Activated effector memory CD4-positive, alpha-beta T cell treated with anti-CD3 and anti-CD28 coated beads, Interleukin-2, amount 50 U/mL, for 16 hours (primary cell): ENCODE measurements around the gene SLIT3.
A peak's percentile ranks its signal among the peaks of the same experiment; 100 is the strongest.

Source experiments
- DNase-seq: peaks from one replicate; pipeline ENCODE4 v3.0.0-alpha.2; 2020

The SLIT3 gene

DNA sequence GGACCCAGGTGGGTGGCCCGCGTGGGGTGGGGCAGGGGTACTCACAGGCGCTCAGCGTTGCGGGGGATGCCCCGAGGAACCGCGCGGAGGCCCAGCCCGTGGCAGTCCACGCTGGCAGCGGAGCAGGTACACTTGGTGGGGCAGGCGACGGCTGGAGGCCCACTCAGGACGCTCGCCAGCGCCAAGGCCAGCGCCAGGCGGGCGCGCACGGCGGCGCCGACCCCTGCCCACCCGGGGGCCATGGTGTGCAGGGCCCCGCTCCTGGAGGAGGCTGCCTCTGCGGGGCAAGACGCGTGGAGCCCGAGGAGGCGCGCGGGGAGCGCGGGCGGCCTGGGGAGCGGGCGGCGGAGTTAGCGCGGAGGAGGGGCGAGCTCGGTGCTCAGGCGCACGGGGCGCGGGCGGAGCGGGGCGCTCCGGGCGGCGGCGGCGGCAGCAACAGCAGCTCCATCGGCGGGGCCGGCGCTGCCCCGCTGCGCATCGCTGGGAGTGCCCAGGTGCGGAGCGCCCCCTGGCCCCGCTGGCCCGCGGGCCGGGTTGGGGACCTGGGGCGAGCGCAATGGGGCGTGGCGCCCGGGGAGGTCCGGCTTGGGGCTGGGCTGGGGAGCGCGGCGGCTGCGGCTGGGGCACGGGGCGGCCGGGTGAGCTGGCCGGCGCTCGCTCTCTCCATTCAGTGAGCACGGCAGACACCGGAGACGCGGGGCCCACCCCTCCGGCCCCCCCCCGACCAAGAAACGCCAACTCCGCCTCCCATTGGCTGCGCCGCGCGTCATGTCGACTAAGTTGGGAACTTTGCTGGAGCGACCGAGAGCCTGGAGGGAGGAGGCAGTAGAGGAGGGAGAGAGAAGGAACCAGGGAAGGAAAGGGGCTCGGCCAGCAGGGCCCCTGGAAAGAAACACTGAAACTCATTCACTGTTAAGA lies at the start of gene SLIT3:
SLIT3 (minus strand) TSS at position 672 of the 918 bp plus-strand sequence; CDS start at position 242, 430 bp downstream.
- no peak for DNase-seq

GRCh38 chr5:169350016-169350415 lies 49.1 kb upstream of the SLIT3 start:
- DNase-seq: no peak

DNA sequence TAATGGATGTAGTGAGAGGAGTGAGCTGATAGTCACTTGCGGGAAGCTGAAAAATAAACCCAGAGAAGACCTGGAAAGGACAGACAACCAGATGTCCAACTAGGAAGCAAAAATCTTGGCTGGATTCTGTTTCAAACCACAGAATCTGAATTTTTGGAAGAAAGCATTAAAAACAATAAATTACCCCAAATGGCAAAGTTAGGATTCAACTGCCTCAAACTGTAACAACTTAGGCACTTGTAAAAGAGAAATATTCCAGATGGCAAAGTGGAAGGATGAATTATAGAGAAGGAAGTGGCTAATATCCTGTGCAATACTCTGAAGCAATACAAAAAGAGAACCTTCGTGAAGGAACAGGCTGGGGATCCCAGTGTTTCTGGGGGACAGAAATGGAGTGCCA lies 46.8 kb upstream of the SLIT3 start:
- no peak for DNase-seq

DNA sequence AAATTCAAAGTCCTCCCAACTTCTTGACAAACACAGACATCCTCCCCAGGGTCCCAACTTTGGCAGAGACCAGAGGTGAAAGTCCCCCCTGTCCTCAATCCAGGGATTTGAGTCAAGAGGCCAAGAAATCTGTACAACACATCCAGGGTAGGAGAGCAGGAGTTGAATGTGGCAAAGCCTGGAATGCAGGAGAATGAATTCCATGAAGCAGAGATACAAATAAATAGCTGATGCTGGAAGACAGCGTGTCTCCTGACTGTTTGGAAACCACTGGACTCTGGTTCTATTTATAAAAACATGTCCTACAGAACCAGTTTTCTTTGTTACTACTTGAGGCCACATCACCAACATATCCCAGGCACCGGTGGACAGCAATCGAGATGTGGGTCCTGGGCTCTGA lies 43.7 kb upstream of the SLIT3 start:
- no peak for DNase-seq

DNA sequence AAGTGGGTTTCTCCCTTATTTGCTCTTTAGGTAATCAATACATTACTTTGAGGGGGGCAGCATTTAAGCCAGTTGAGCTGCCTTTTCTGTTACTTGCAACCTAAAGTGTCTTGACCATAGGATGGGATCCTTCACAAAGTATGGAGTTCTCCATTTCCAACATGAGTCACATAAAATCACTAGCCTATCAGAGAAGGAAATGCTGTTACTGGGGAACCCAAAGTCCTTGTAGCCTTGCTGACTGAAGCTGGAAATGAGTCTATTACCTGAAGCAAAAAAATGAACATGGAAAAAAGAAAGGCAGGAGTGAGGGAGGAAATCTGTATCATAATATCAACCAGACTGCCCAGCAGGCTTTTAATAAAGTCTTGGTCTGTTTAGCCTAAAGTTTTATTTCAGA lies 42.8 kb upstream of the SLIT3 start:
- no peak for DNase-seq

DNA sequence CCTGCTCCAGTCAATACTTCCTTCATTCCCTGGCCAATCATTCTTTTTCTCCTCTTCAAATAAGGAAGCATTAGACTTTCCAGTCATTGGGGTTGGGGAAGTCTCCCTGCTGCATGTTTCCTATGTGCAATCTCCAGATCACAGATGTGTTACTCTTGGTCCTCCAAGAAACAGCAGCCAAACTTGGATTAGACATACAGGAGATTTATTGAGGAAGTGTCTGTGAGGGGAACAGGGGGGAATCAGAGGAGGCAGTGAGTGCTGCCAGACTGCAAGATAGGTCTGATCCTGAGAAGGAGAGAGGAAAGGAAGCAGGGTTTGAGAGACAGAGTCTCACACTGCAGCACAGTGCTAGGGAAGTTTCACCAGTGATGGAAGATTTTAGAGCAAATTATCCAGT lies 40.6 kb upstream of the SLIT3 start:
- DNase-seq: no peak

- DNase-seq: no peak
Measured at GRCh38 chr5:169339869-169340268, 38.9 kb upstream of the SLIT3 start.

GRCh38 chr5:169336242-169336641 lies 35.3 kb upstream of the SLIT3 start:
- DNase-seq: no peak

- no peak for DNase-seq
Measured at GRCh38 chr5:169335806-169336205, 34.9 kb upstream of the SLIT3 start.

DNA sequence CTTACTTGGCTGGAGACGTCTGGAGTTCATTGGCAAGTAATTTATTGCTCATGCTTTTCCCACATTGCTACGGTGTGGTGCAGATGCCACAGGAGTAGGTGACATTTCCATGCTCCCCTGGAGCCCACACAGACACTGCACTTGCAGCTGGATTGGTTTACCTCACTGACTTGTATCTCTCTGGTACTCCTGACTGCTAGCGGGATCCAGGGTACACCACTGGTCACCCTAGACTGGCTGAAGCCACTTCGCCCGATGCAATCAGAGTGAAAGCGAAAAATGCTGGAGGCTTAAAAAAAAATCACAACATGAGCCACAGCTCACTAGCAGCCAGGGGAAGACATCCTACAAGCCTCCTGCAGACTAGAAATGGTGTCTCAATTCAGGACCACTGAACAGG lies 32.6 kb upstream of the SLIT3 start:
- DNase-seq: no peak

GRCh38 chr5:169331292-169331852 lies 30.4 kb upstream of the SLIT3 start:
- no peak for DNase-seq

DNA sequence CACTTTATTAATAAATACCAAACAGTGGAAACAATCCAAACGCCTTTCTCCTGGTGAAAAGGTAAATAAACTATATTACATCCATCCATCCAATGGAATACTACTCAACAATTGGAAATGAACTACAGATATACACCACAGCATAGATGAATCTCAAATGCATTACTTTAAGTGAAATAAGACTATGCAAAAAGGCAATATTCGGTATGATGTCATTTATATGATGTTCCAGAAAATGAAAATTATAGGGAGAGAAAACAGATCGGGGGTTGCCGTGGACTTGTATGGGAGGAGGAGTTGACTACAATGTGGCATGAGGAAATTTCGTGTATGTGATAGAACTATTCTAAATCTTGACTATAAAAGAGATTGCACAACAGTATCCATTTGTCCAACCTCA lies 27.5 kb upstream of the SLIT3 start:
- no peak for DNase-seq

DNA sequence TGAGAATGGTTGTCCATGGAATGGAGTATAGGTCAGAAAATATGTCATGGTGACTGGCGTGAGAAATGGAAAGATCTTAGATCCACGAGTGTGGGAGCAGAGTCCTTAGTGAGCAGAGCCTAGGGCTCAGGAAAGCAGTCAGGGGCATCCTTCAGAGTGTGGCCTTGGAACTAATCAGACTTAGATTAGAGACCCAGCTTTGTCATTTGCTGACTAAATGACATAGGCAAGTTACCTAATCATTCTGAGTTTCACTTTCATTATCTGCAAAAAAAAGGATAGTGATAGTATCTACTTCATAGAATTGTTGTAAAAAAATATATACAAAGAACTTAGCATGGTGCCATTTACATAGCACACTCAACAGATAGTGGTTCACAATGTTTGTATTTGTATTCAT lies 24.3 kb upstream of the SLIT3 start:
- no peak for DNase-seq

DNA sequence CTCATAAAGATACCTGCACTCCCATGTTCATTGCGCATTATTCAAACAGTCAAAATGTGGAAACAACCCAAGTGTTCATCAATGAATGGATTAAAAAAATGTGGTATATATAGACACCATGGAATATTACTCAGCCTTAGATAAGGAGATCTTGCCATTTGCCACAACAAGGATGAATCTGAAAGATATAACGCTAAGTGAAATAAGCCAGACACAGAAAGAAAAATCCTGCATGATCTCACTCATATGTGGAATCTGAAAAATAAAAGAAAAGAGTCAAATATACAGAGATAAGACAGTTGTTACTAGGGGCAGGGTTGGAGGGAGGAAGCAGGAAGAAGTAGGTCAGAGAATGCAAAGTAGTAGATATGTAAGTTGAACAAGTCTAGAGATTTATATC lies 17.6 kb upstream of the SLIT3 start:
- DNase-seq: no peak

DNA sequence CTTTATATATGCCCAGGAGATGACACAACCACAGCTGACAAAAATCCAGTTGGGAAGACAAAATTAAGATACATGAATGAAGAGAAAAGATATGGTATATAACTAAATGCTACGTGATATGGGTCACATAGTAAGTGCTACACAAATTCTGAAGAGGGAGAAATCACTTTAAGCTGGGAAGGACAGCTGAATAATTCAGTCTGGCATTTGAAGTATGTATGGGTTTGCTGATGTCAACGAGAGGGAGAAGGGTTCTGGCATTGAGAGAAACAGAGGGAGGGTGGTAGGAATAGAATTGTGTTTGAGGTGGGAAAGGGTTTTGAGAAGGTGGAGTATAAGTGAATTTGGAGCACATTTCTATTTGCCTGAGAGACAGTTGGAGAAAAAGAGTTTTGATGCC lies 6.7 kb upstream of the SLIT3 start:
- DNase-seq: no peak

DNA sequence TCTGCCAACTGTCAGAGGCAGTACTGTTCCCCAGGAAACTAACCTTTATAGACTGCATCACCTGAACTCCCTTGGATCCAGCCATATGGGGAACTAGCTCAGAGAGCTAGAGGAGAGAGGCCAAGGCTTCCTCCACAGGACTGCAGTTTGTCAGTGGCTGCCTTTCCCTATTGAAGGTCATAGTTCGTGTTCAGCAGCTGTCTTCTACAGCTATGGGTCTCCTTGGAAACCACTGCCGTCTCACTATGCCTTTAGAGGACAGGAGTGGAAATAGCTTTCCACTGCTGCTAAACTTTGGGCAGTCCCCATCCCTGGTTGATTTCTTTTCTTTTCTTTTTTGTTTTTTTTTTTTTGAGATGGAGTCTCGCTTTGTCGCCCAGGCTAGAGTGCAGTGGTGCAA lies 4.4 kb upstream of the SLIT3 start:
- no peak for DNase-seq

- DNase-seq: no peak
Measured at GRCh38 chr5:169304175-169304574, 3.2 kb upstream of the SLIT3 start.

DNA sequence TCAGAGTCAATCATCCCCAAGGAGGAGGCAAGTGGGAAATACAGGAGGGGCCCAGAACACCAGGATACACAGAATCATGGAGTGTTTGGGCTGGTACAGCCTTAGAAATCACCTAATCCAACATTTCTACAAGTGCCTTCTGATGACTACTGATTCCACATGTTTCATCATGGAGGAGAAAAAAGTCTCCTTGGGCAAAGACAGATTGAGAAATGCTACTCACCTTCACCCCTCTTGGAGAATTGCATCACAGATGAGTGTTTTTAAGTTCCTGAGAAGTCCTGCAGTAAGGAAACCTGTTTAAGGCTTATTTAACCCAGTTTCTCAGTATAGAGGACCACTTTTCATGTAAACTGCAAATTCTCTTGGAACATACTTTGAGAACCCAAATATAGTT lies 2.2 kb upstream of the SLIT3 start:
- DNase-seq: no peak

DNA sequence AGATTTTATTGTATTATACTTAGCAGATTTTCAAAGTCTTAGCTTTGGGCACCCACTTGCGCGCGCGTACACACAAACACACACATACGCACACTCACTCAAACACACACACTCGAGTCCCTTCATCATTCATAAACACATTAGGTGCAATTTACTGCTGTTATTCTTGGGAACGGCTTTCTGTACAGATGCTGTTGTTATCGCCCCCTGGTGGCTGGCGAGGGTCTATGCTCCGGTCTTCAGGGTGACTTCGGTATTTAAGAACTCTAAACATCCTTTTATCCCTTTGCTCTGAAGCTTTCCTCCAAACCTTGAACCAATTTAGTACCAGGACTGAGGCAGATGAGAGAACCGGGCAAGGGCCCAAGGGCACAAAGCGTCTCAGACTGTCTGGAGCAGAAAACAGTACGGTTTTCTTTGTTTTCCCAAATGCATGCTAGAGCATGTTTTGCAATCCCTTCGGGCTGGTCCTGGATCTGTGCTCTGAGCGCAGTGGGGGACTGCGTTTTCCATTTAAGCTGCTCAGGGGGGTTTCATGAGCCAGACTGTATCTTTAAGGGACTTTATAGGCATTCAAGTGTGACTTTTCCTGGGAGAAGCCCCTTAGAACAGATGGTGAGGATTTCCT lies 1.7 kb upstream of the SLIT3 start:
- DNase-seq: peak; percentile 79

DNA sequence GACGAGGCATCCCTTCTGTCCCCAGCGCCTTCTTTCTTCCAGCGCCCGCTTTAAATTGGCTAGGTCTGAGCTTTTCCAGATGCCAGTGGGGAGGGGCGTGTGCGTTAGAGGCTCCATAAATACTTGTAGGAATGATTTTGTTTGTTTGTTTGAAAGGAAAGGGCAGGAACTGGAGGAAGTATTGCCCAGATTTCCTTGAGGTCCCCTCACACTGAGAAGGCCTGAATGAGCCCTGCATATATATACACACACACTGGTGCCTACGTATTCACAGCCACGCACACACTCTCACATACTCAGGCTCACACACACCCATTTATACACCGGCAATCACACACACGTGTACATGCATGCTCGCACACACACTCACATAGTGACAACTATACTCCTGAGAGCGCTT lies 1.0 kb upstream of the SLIT3 start:
- no peak for DNase-seq

- DNase-seq: no peak
Measured at GRCh38 chr5:169301386-169301934, 521 bp upstream of the SLIT3 start.

DNA sequence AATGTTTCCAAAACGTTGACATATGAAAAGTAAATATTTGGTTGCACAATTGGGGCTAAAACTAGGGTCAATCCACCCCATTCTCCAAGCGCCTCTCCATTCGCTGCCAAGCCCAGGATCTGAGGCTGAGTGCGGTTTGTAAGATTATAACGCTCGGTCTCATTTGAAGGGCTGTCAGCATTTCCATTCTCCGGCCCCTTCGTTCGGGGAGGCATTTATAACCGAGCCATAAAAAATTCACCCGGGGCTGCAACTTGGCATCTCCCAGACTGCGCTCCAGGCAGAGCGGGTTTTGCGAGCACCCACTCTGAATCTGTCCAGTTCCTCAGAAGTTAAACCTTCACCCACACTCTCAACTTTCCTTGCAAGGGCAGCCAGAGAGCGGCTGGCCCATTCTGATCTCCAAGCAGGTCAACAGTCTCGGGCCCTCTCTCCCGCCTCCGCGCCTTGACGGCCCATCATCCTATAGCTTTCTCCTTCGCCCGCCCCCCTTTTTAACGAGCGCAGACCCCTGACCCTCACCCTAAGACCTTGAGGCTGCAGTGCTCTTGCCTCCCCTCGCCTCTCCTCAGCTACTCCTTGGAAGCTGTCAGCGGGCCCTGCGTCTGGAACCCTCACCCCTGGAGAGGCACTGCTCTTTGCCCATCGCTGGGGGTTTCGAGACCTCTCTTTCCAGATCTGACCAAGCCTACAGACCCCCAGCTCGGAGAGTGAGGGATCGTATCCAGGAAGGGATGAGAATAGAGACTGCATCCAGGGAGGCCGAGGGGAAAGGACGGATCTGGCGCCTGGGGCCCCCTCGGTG lies 1.1 kb downstream of the SLIT3 start:
- no peak for DNase-seq

DNA sequence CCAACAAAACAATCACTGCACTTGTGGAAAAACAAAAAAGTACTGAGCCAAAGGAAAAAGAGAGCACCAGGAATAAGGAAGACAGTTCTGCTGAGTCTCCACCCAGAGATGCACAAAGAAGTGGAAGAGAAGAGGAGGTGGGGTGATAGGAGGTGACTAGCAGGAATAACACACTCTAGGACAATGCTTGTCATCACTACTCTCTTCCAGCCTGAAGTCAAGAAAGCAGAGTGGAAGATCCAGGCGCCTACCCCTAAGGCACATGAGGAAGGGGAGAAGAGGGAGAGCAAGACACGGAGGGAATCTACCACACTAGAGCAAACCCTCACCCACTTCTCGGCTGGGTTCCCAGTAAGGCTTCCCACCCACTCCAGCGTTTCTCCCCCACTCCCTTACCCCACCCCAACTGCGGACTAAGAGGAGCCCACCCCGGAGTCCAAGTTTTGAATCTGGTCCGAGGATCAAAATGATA lies 1.7 kb downstream of the SLIT3 start:
- DNase-seq: no peak
